Coronary artery (tissue), 2 donors: ENCODE results near the gene KCNQ1.

ENCODE experiments used
- DNase-seq: peaks from one replicate; pipeline ENCODE4 v3.0.0-alpha.2; 2017; ENCODE audit warnings: low spot score
- H3K27ac ChIP-seq, 2 donors: fragments of 200-600 bp; sonication (generic); one replicate each; pipeline ENCODE4 v1.5.1; 2016 to 2019
- H3K4me3 ChIP-seq: fragments of 200-600 bp; sonication (generic); 2 replicates; pipeline ENCODE4 v1.5.1; 2016; ENCODE audit warnings: mild to moderate bottlenecking, moderate library complexity
- CTCF ChIP-seq: fragments of 200-600 bp; sonication (generic); IDR thresholded peaks from one replicate; pipeline ENCODE4 v1.5.1; 2019; ENCODE audit warnings: antibody characterized with exemption

The KCNQ1 gene

GRCh38 chr11:2704896-2705606 is 260.2 kb downstream of the KCNQ1 start:
- DNase-seq = no peak

GRCh38 chr11:2706321-2706720 is 261.5 kb downstream of the KCNQ1 start:
- Histone ChIP-seq H3K4me3 (no peak overlapping the region), H3K27ac (no peak overlapping the region)
- TF ChIP-seq CTCF = no peak
- no peak for DNase-seq

More at GRCh38 chr11:2704896-2705606, 260.2 kb downstream of the KCNQ1 start:
- Histone ChIP-seq H3K4me3 (no peak overlapping the region), H3K27ac (no peak overlapping the region)
- TF ChIP-seq CTCF = no peak

GRCh38 chr11:2707736-2708135 is 262.9 kb downstream of the KCNQ1 start:
- DNase-seq = no peak
- no peak overlapping the region for H3K27ac ChIP-seq
- no peak for TF ChIP-seq CTCF
- H3K4me3 ChIP-seq = no peak overlapping the region

GRCh38 chr11:2708151-2708581 is 263.4 kb downstream of the KCNQ1 start:
- DNase-seq = no peak
- peak overlapping the region; percentile 55 to 58 for H3K27ac ChIP-seq
- no peak for TF ChIP-seq CTCF
- peak overlapping the region; percentile 60 for H3K4me3 ChIP-seq

GRCh38 chr11:2708757-2709281 is 264.0 kb downstream of the KCNQ1 start:
- TF ChIP-seq CTCF = no peak
- peak overlapping the region; percentile 55 to 58 for H3K27ac ChIP-seq
- DNase-seq = no peak
- H3K4me3 ChIP-seq = peak overlapping the region; percentile 60

- no peak for TF ChIP-seq CTCF
- no peak for DNase-seq
- H3K4me3 ChIP-seq = peak overlapping the region; percentile 60
- H3K27ac ChIP-seq = peak overlapping the region in 1 of 2 donors; percentile 14
These were observed 264.6 kb downstream of the KCNQ1 start for GRCh38 chr11:2709429-2709828.

GRCh38 chr11:2711161-2711560 is 266.4 kb downstream of the KCNQ1 start:
- no peak for DNase-seq
- Histone ChIP-seq H3K4me3 (no peak overlapping the region), H3K27ac (no peak overlapping the region)
- no peak for TF ChIP-seq CTCF
